ENCODE results near the gene FXYD4. TPM values are rescaled to one million over a fixed set of nuclear protein-coding genes. Genes with fewer than 3 reads are reported as not detected.

Gene FXYD4
- total and polyA plus RNA-seq, 2 experiments from 2014 or later, result not detected

- H3K4me3 Mint-ChIP-seq, result peak overlapping the region; percentile 77
- ATAC-seq, result no peak
- peaks cover 22% of the 10 kb centered on the region for H3K9me3 Mint-ChIP-seq
- Histone ChIP-seq H3K9me2 (ENCODE audit: insufficient read depth) (no peaks in the 10 kb centered on the region), H2AFZ (peak overlapping the region; percentile 97), H3K36me3 (ENCODE audit: insufficient read depth) (no peaks in the 10 kb centered on the region), H4K20me1 (replicated peaks; ENCODE audit: insufficient read depth) (no peaks in the 10 kb centered on the region), H3F3A (replicated peaks; ENCODE audit: low read depth) (peaks cover 16% of the 10 kb centered on the region), H3K79me2 (replicated peaks; ENCODE audit: insufficient read depth) (no peaks in the 10 kb centered on the region), H3K27ac (ENCODE audit: low read depth) (peak overlapping the region; percentile 88; the same call in 1 of the 2 replicates), H3K27me3 (ENCODE audit: insufficient read depth) (peaks cover 10% of the 10 kb centered on the region; the same call in 1 of the 2 replicates), H3K4me3 (peak overlapping the region; percentile 70), H3K4me1 (ENCODE audit: insufficient read depth) (no peaks in the 10 kb centered on the region), H3K4me2 (peak overlapping the region; percentile 88)
- peaks cover 8% of the 10 kb centered on the region; the same call in 2 of the 3 replicates for H3K4me1 Mint-ChIP-seq
- peaks cover 10% of the 10 kb centered on the region for H3K27me3 Mint-ChIP-seq (ENCODE audit: insufficient read depth, low read depth, poor library complexity)
- peaks cover 14% of the 10 kb centered on the region for H3K36me3 Mint-ChIP-seq (ENCODE audit: low read depth)
- H3K27ac Mint-ChIP-seq, result peak overlapping the region; percentile 89
- no peak for DNase-seq (ENCODE audit: low spot score)
- no peak for TF ChIP-seq POLR2AphosphoS5 (IDR thresholded peaks at IDR 0.05; ENCODE audit: low read depth)
- no peak for TF ChIP-seq NANOG (IDR thresholded peaks at IDR 0.05; ENCODE audit: borderline replicate concordance)
- TF ChIP-seq CTCF (conservative IDR thresholded peaks at IDR 0.05; ENCODE audit: low read depth in 2 of 2), result no peak
- no peak for TF ChIP-seq CREB1 (CRISPR knock-in tag; IDR thresholded peaks at IDR 0.05; ENCODE audit: low read depth)
- TF ChIP-seq ZNF114 (CRISPR knock-in tag; IDR thresholded peaks at IDR 0.05), result no peak
- TF ChIP-seq, protein P1, sequence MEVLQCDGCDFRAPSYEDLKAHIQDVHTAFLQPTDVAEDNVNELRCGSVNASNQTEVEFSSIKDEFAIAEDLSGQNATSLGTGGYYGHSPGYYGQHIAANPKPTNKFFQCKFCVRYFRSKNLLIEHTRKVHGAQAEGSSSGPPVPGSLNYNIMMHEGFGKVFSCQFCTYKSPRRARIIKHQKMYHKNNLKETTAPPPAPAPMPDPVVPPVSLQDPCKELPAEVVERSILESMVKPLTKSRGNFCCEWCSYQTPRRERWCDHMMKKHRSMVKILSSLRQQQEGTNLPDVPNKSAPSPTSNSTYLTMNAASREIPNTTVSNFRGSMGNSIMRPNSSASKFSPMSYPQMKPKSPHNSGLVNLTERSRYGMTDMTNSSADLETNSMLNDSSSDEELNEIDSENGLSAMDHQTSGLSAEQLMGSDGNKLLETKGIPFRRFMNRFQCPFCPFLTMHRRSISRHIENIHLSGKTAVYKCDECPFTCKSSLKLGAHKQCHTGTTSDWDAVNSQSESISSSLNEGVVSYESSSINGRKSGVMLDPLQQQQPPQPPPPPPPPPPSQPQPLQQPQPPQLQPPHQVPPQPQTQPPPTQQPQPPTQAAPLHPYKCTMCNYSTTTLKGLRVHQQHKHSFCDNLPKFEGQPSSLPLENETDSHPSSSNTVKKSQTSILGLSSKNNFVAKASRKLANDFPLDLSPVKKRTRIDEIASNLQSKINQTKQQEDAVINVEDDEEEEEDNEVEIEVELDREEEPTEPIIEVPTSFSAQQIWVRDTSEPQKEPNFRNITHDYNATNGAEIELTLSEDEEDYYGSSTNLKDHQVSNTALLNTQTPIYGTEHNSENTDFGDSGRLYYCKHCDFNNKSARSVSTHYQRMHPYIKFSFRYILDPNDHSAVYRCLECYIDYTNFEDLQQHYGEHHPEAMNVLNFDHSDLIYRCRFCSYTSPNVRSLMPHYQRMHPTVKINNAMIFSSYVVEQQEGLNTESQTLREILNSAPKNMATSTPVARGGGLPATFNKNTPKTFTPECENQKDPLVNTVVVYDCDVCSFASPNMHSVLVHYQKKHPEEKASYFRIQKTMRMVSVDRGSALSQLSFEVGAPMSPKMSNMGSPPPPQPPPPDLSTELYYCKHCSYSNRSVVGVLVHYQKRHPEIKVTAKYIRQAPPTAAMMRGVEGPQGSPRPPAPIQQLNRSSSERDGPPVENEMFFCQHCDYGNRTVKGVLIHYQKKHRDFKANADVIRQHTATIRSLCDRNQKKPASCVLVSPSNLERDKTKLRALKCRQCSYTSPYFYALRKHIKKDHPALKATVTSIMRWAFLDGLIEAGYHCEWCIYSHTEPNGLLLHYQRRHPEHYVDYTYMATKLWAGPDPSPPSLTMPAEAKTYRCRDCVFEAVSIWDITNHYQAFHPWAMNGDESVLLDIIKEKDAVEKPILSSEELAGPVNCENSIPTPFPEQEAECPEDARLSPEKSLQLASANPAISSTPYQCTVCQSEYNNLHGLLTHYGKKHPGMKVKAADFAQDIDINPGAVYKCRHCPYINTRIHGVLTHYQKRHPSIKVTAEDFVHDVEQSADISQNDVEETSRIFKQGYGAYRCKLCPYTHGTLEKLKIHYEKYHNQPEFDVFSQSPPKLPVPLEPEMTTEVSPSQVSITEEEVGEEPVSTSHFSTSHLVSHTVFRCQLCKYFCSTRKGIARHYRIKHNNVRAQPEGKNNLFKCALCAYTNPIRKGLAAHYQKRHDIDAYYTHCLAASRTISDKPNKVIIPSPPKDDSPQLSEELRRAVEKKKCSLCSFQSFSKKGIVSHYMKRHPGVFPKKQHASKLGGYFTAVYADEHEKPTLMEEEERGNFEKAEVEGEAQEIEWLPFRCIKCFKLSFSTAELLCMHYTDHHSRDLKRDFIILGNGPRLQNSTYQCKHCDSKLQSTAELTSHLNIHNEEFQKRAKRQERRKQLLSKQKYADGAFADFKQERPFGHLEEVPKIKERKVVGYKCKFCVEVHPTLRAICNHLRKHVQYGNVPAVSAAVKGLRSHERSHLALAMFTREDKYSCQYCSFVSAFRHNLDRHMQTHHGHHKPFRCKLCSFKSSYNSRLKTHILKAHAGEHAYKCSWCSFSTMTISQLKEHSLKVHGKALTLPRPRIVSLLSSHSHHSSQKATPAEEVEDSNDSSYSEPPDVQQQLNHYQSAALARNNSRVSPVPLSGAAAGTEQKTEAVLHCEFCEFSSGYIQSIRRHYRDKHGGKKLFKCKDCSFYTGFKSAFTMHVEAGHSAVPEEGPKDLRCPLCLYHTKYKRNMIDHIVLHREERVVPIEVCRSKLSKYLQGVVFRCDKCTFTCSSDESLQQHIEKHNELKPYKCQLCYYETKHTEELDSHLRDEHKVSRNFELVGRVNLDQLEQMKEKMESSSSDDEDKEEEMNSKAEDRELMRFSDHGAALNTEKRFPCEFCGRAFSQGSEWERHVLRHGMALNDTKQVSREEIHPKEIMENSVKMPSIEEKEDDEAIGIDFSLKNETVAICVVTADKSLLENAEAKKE (CRISPR knock-in tag; IDR thresholded peaks at IDR 0.05), result no peak
Measured at GRCh38 chr10:43421201-43421507, 49.7 kb downstream of the FXYD4 start.
